Left lung (tissue), 10 donors: Measurements from ENCODE around the gene ZNF30. TPM values are rescaled to one million over a fixed set of nuclear protein-coding genes. Genes with fewer than 3 reads are reported as not detected.
"Not testable (repeated sequence)": the region's sequence is repeated elsewhere in the genome, so short reads cannot be mapped to it uniquely, and the experiment has no call there.

ENCODE experiments used
- ATAC-seq: fragments of 200-7000 bp; cut with Tn5 transposase; one replicate; pipeline ENCODE4 v1.9.1; 2020; ENCODE audit warnings: moderate library complexity
- DNase-seq, 4 donors: peaks; one replicate each; pipeline ENCODE4 v3.0.0-alpha.2; 2013 to 2020
- H3K27ac ChIP-seq, 2 donors: fragments of 200-600 bp; sonication (generic) in 1 of 2; one replicate each; pipeline versions ENCODE4 v1.5.0 to v1.8.0; 2020 to 2021
- H3K27me3 ChIP-seq, 2 donors: fragments of 200-600 bp; sonication (generic) in 1 of 2; one replicate each; pipeline versions ENCODE4 v1.5.0 to v1.8.0; 2020 to 2021
- H3K36me3 ChIP-seq, 2 donors: fragments of 200-600 bp; sonication (generic) in 1 of 2; one replicate each; pipeline versions ENCODE4 v1.5.0 to v1.8.0; 2020 to 2021
- H3K4me1 ChIP-seq, 2 donors: fragments of 200-600 bp; one replicate each; pipeline ENCODE4 v1.8.0; 2021
- H3K4me3 ChIP-seq, 2 donors: fragments of 200-600 bp; sonication (generic) in 1 of 2; one replicate each; pipeline versions ENCODE4 v1.5.0 to v1.8.0; 2020 to 2021; ENCODE audit warnings: mild to moderate bottlenecking in 1 of 2
- H3K9me3 ChIP-seq, 2 donors: fragments of 200-600 bp; sonication (generic) in 1 of 2; one replicate each; pipeline versions ENCODE4 v1.5.0 to v1.8.0; 2020 to 2021
- CTCF ChIP-seq, 2 donors: fragments of 200-600 bp; sonication (generic) in 1 of 2; IDR thresholded peaks; one replicate each; pipeline versions ENCODE4 v1.5.0 to v1.8.0; 2021; ENCODE audit warnings: antibody characterized with exemption in 2 of 2
- intact Hi-C, 2 donors: fragments of 100-400 bp; cut with DNase I; formaldehyde crosslinking; loops; one replicate each; pipeline versions ENCODE4 v1.11.2 to v1.14.2; 2022
- polyA plus RNA-seq, 6 donors: library from polyadenylated mRNA; unstranded; fragments of 120-200 nt; gene quantifications; one replicate each; pipeline ENCODE4 v1.2.1, GENCODE V29; 2013; ENCODE audit not compliant: insufficient read length in 6 of 6
- total RNA-seq, 2 donors: library from RNA; stranded (reverse); fragmentation: NEBNext Ultra II Directional; extraction: Animal tissue kit (Norgen Biotek cat#: 25700); gene quantifications; one replicate each; pipeline ENCODE4 v1.2.1, GENCODE V29; 2021
- donor health status: DM: no; HTN: yes; CAD: no.
- donor health status: DM: no; HTN: no; CAD: no.

Gene ZNF30
- total and polyA plus RNA-seq, 8 donors: 3.5 to 10.4 (median 7.5) TPM

- ATAC-seq (peak; percentile 91), DNase-seq (peak in 2 of 4 donors; percentile 61 to 65)
- Histone ChIP-seq H3K27me3 (no peaks in the 10 kb centered on the region), H3K36me3 (no peaks in the 10 kb centered on the region), H3K27ac (peak overlapping the region in 1 of 2 donors; percentile 7), H3K4me3 (no peak overlapping the region), H3K9me3 (no peaks in the 10 kb centered on the region), H3K4me1 (peaks cover 5 to 27% of the 10 kb centered on the region in 2 donors)
- no peak for TF ChIP-seq CTCF (IDR thresholded peaks at IDR 0.05)
- intact Hi-C loops: no loop called here
Measured at GRCh38 chr19:34985249-34986022, 58.7 kb downstream of the ZNF30 start.

- no peaks in the 10 kb centered on the region for H3K36me3 ChIP-seq
- no peak overlapping the region for H3K4me3 ChIP-seq
- peaks cover 5 to 27% of the 10 kb centered on the region in 2 donors for H3K4me1 ChIP-seq
- intact Hi-C loops: no loop called here
- ATAC-seq: no peak
- no peak for DNase-seq
- no peaks in the 10 kb centered on the region for H3K9me3 ChIP-seq
- no peaks in the 10 kb centered on the region for H3K27me3 ChIP-seq
- TF ChIP-seq CTCF (IDR thresholded peaks at IDR 0.05): no peak
- H3K27ac ChIP-seq: no peak overlapping the region
Measured at GRCh38 chr19:34988119-34988518, 61.4 kb downstream of the ZNF30 start.

- Histone ChIP-seq H3K4me3 (no peak overlapping the region), H3K4me1 (peaks cover 5 to 29% of the 10 kb centered on the region in 2 donors), H3K36me3 (no peaks in the 10 kb centered on the region), H3K27me3 (no peaks in the 10 kb centered on the region), H3K27ac (no peak overlapping the region), H3K9me3 (no peaks in the 10 kb centered on the region)
- ATAC-seq (no peak), DNase-seq (no peak)
- no peak for TF ChIP-seq CTCF (IDR thresholded peaks at IDR 0.05)
- intact Hi-C loops: no loop called here
Measured at GRCh38 chr19:34989298-34989697, 62.6 kb downstream of the ZNF30 start.

GRCh38 chr19:34990578-34991192 lies 64.0 kb downstream of the ZNF30 start:
- TF ChIP-seq CTCF (IDR thresholded peaks at IDR 0.05): no peak
- Histone ChIP-seq H3K4me1 (peaks cover 11 to 31% of the 10 kb centered on the region in 2 donors), H3K4me3 (no peak overlapping the region), H3K27me3 (no peaks in the 10 kb centered on the region), H3K9me3 (no peaks in the 10 kb centered on the region), H3K36me3 (no peaks in the 10 kb centered on the region), H3K27ac (no peak overlapping the region)
- intact Hi-C loops: no loop called here
- no peak for ATAC-seq
- DNase-seq: no peak

GRCh38 chr19:34991542-34992333 lies 65.0 kb downstream of the ZNF30 start:
- no peak for DNase-seq
- Histone ChIP-seq H3K27me3 (no peaks in the 10 kb centered on the region), H3K9me3 (no peaks in the 10 kb centered on the region), H3K4me3 (no peak overlapping the region), H3K36me3 (no peaks in the 10 kb centered on the region), H3K27ac (no peak overlapping the region), H3K4me1 (peaks cover 9 to 32% of the 10 kb centered on the region in 2 donors)
- intact Hi-C loops: no loop called here
- no peak for ATAC-seq
- TF ChIP-seq CTCF (IDR thresholded peaks at IDR 0.05): no peak

- DNase-seq, H3K27me3 ChIP-seq, H3K36me3 ChIP-seq, intact Hi-C loops, ATAC-seq, H3K4me3 ChIP-seq, H3K9me3 ChIP-seq, H3K27ac ChIP-seq: not testable (repeated sequence)
- peaks cover 13 to 41% of the 10 kb centered on the region in 2 donors for H3K4me1 ChIP-seq
Measured at GRCh38 chr19:34992582-34992981, 65.9 kb downstream of the ZNF30 start.
